Measurements from ENCODE around the gene LAMA5. TPM values are rescaled to one million over a fixed set of nuclear protein-coding genes. Genes with fewer than 3 reads are reported as not detected.

Gene LAMA5
- polyA plus RNA-seq, 1 of the 3 experiments (the other 2 are of a cell fraction) = 27.2 TPM

DNA sequence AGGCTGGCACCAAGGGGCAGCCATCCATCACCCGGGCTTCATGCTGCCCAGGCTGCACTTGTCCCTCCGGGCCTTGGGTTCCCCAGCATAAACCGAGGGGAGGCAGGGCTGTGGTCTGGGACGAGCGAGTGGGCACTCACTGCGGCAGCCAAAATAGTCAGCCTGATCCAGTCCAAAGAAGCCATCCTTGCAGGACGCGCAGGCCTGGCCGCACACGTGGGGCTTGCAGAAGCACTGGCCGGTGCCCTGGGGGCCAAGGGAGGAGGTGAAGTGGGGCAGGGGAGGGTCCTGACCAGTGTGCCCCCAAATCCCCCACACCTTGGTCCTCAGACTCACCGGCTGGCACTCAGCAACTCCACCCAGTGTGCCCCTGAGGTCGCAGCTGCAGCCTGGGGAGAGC lies 32.2 kb downstream of the LAMA5 start:
- H3K4me3 ChIP-seq (ENCODE audit: low read depth in 2 of 2, low read length in 1 of 2) = no peak overlapping the region
- peaks cover 0 to 54% of the 10 kb centered on the region in 2 experiments for H3K36me3 ChIP-seq (replicated peaks in 1 of 2; ENCODE audit: control insufficient read depth in 1 of 2, insufficient read depth in 2 of 2, low read length in 1 of 2)
- no peak overlapping the region for H3K9ac ChIP-seq
- no peak overlapping the region for H3K27ac ChIP-seq (ENCODE audit: low read depth in 2 of 2, low read length in 1 of 2)
- ChIA-PET POLR2A (no interaction called here), CTCF (interaction anchor here (0.6 to 1.9 kb wide), 2 partner anchors 48 to 55 kb away, joined by 3 to 7 read pairs; no protein-coding TSS in a partner anchor)
- H4K20me1 ChIP-seq (ENCODE audit: insufficient read depth) = no peaks in the 10 kb centered on the region
- H3F3A ChIP-seq (replicated peaks; ENCODE audit: insufficient read depth) = no peaks in the 10 kb centered on the region
- WGBS (ENCODE audit: low lambda C conversion rate) = 93% methylated on average over 8 of the region's 13 CpGs
- no peaks in the 10 kb centered on the region for H3K4me1 ChIP-seq (ENCODE audit: control insufficient read depth in 1 of 2, insufficient read depth in 2 of 2, low read depth in 1 of 2, low read length in 1 of 2)
- no peak overlapping the region for H2AFZ ChIP-seq (ENCODE audit: low read depth)
- no peaks in the 10 kb centered on the region for H3K9me3 ChIP-seq
- TF ChIP-seq, protein P1, sequence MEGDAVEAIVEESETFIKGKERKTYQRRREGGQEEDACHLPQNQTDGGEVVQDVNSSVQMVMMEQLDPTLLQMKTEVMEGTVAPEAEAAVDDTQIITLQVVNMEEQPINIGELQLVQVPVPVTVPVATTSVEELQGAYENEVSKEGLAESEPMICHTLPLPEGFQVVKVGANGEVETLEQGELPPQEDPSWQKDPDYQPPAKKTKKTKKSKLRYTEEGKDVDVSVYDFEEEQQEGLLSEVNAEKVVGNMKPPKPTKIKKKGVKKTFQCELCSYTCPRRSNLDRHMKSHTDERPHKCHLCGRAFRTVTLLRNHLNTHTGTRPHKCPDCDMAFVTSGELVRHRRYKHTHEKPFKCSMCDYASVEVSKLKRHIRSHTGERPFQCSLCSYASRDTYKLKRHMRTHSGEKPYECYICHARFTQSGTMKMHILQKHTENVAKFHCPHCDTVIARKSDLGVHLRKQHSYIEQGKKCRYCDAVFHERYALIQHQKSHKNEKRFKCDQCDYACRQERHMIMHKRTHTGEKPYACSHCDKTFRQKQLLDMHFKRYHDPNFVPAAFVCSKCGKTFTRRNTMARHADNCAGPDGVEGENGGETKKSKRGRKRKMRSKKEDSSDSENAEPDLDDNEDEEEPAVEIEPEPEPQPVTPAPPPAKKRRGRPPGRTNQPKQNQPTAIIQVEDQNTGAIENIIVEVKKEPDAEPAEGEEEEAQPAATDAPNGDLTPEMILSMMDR (IDR thresholded peaks at IDR 0.05) = no peak
- TF ChIP-seq EP300 (IDR thresholded peaks at IDR 0.05; ENCODE audit: borderline replicate concordance in 1 of 2, low read depth in 1 of 2, low read length in 1 of 2) (no peak), RFX5 (IDR thresholded peaks at IDR 0.05; ENCODE audit: low read length) (no peak), EZH2phosphoT487 (IDR thresholded peaks at IDR 0.05; ENCODE audit: borderline replicate concordance, low read depth) (no peak), CHD2 (IDR thresholded peaks at IDR 0.05; ENCODE audit: low read length, partially characterized antibody) (no peak), RXRA (IDR thresholded peaks at IDR 0.05; ENCODE audit: borderline replicate concordance, low read depth) (no peak), RCOR1 (IDR thresholded peaks at IDR 0.05; ENCODE audit: low read length) (no peak), FOXJ3 (CRISPR knock-in tag; IDR thresholded peaks at IDR 0.05) (no peak), YY1 (IDR thresholded peaks at IDR 0.05; ENCODE audit: low read depth) (no peak), MEF2A (IDR thresholded peaks at IDR 0.05; ENCODE audit: borderline replicate concordance, low read depth) (no peak), GABPA (IDR thresholded peaks at IDR 0.05; ENCODE audit: low read depth) (no peak), TAF1 (IDR thresholded peaks at IDR 0.05; ENCODE audit: borderline replicate concordance, low read depth, low read length) (no peak), RAD21 (IDR thresholded peaks at IDR 0.05; ENCODE audit: low read length) (no peak), NRF1 (IDR thresholded peaks at IDR 0.05; ENCODE audit: low read depth, low read length) (no peak)
- TF ChIP-seq, protein P2, sequence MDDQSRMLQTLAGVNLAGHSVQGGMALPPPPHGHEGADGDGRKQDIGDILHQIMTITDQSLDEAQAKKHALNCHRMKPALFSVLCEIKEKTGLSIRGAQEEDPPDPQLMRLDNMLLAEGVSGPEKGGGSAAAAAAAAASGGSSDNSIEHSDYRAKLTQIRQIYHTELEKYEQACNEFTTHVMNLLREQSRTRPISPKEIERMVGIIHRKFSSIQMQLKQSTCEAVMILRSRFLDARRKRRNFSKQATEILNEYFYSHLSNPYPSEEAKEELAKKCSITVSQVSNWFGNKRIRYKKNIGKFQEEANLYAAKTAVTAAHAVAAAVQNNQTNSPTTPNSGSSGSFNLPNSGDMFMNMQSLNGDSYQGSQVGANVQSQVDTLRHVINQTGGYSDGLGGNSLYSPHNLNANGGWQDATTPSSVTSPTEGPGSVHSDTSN (IDR thresholded peaks at IDR 0.05) = no peak
- TF ChIP-seq, protein P3, sequence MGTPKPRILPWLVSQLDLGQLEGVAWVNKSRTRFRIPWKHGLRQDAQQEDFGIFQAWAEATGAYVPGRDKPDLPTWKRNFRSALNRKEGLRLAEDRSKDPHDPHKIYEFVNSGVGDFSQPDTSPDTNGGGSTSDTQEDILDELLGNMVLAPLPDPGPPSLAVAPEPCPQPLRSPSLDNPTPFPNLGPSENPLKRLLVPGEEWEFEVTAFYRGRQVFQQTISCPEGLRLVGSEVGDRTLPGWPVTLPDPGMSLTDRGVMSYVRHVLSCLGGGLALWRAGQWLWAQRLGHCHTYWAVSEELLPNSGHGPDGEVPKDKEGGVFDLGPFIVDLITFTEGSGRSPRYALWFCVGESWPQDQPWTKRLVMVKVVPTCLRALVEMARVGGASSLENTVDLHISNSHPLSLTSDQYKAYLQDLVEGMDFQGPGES (IDR thresholded peaks at IDR 0.05; ENCODE audit: low read depth, low read length) = no peak
- TF ChIP-seq, protein P4, sequence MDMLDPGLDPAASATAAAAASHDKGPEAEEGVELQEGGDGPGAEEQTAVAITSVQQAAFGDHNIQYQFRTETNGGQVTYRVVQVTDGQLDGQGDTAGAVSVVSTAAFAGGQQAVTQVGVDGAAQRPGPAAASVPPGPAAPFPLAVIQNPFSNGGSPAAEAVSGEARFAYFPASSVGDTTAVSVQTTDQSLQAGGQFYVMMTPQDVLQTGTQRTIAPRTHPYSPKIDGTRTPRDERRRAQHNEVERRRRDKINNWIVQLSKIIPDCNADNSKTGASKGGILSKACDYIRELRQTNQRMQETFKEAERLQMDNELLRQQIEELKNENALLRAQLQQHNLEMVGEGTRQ (IDR thresholded peaks at IDR 0.05; ENCODE audit: borderline replicate concordance, low read depth, low read length) = no peak
- TF ChIP-seq, protein P5, sequence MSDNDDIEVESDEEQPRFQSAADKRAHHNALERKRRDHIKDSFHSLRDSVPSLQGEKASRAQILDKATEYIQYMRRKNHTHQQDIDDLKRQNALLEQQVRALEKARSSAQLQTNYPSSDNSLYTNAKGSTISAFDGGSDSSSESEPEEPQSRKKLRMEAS (IDR thresholded peaks at IDR 0.05; ENCODE audit: low read depth) = no peak
- TF ChIP-seq, protein P6, sequence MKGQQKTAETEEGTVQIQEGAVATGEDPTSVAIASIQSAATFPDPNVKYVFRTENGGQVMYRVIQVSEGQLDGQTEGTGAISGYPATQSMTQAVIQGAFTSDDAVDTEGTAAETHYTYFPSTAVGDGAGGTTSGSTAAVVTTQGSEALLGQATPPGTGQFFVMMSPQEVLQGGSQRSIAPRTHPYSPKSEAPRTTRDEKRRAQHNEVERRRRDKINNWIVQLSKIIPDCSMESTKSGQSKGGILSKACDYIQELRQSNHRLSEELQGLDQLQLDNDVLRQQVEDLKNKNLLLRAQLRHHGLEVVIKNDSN (IDR thresholded peaks at IDR 0.05; ENCODE audit: borderline replicate concordance, low read depth) = no peak
- H3K79me2 ChIP-seq (ENCODE audit: insufficient read depth) = no peaks in the 10 kb centered on the region
- H3K9me2 ChIP-seq = no peaks in the 10 kb centered on the region
- no peaks in the 10 kb centered on the region for H3K27me3 ChIP-seq (ENCODE audit: insufficient read depth)
- no peak overlapping the region for H3K4me2 ChIP-seq
- DNase-seq = no peak
